A549 (cell line): ENCODE results near the gene SHCBP1L. TPM values are rescaled to one million over a fixed set of nuclear protein-coding genes. Genes with fewer than 3 reads are reported as not detected.
A peak's percentile ranks its signal among the peaks of the same experiment; 100 is the strongest.

Experiments used
- ATAC-seq, 2 experiments: fragments of 200-7000 bp in 1 of 2; fragments of >200 bp in 1 of 2; cut with Nextera tagmentation in 1 of 2; cut with Tn5 transposase in 1 of 2; 3 replicates each; pipeline versions ENCODE4 v1.8.0 to v1.9.1; 2018 to 2020; ENCODE audit warnings: mild to moderate bottlenecking in 1 of 2, moderate library complexity in 1 of 2
- CTCF ChIA-PET: fragments of 300-600 bp; sonication (Branson Sonifier 250); formaldehyde crosslinking; extraction: SDS; loops from one replicate; lab custom pipeline; 2021; ENCODE audit warnings: antibody characterized with exemption, inconsistent platforms; lab: Yijun Ruan, JAX
- POLR2A ChIA-PET: fragments of 350-600 bp; formaldehyde crosslinking; extraction: SDS; loops from one replicate; lab custom pipeline; 2021; ENCODE audit warnings: antibody characterized with exemption, inconsistent platforms; lab: Yijun Ruan, JAX
- DNase-seq, 2 experiments: peaks; one replicate each; pipeline versions ENCODE4 v3.0.0 to v3.0.0-alpha.2; 2011 to 2016; ENCODE audit warnings: low read depth in 1 of 2, low spot score in 1 of 2
- FAIRE-seq: peaks from 2 replicates; lab custom pipeline; 2011; peaks lifted over from hg19 to GRCh38; lab: Jason Lieb, UNC
- H3K27ac ChIP-seq, 2 experiments: fragments of >200 bp; sonication (Bioruptor Twin); formaldehyde crosslinking; 3 replicates each; pipeline ENCODE4 v1.5.1; 2016 to 2017
- H3K4me1 ChIP-seq: fragments of >200 bp; sonication (Bioruptor Twin); formaldehyde crosslinking; 3 replicates; pipeline ENCODE4 v1.6.1; 2016
- H3K4me2 ChIP-seq: fragments of >200 bp; sonication (Bioruptor Twin); formaldehyde crosslinking; 3 replicates; pipeline ENCODE4 v1.6.1; 2016
- H3K4me3 ChIP-seq: fragments of >200 bp; sonication (Bioruptor Twin); formaldehyde crosslinking; 3 replicates; pipeline ENCODE4 v1.5.1; 2016
- H3K9me3 ChIP-seq: fragments of >200 bp; sonication (Bioruptor Twin); formaldehyde crosslinking; 3 replicates; pipeline ENCODE4 v1.6.1; 2016
- CBX8 ChIP-seq: fragments of 200-600 bp; sonication (generic); IDR thresholded peaks from 2 replicates; pipeline ENCODE4 v1.6.1; 2016
- CEBPB ChIP-seq, 2 experiments: fragments of >200 bp in 1 of 2; sonication (Bioruptor Twin) in 1 of 2; formaldehyde crosslinking in 1 of 2; IDR thresholded peaks; 2 replicates each; pipeline ENCODE4 v1.6.1; 2012 to 2016
- CTCF ChIP-seq: fragments of >200 bp; sonication (Bioruptor Twin); formaldehyde crosslinking; IDR thresholded peaks from 3 replicates; pipeline ENCODE4 v1.5.1; 2016
- EHMT2 ChIP-seq: fragments of 200-600 bp; sonication (generic); IDR thresholded peaks from 2 replicates; pipeline ENCODE4 v1.6.1; 2016; ENCODE audit warnings: antibody characterized with exemption, low read depth, mild to moderate bottlenecking, moderate library complexity
- EP300 ChIP-seq, 2 experiments: fragments of >200 bp; sonication (Bioruptor Twin); formaldehyde crosslinking; IDR thresholded peaks; 2 replicates in 1 of 2; 3 replicates in 1 of 2; pipeline ENCODE4 v1.6.1; 2016 to 2017
- ESRRA ChIP-seq: fragments of 150-350 bp; IDR thresholded peaks from 2 replicates; pipeline ENCODE4 v1.6.1; 2014; ENCODE audit warnings: mild to moderate bottlenecking, low read length, borderline replicate concordance
- FOSL2 ChIP-seq, 2 experiments: fragments of 450-650 bp in 1 of 2; fragments of >200 bp in 1 of 2; sonication (Bioruptor Twin) in 1 of 2; formaldehyde crosslinking; IDR thresholded peaks; 2 replicates each; pipeline versions ENCODE4 v1.5.0 to v1.6.1; 2016 to 2020; ENCODE audit warnings: mild to moderate bottlenecking in 1 of 2, moderate library complexity in 1 of 2
- GATA3 ChIP-seq: IDR thresholded peaks from 2 replicates; pipeline ENCODE4 v1.6.1; 2012; ENCODE audit warnings: borderline replicate concordance
- HDAC2 ChIP-seq: fragments of 200-600 bp; sonication (generic); IDR thresholded peaks from 2 replicates; pipeline ENCODE4 v1.6.1; 2016
- HEYL ChIP-seq: fragments of 250-450 bp; sonication (Bioruptor Pico); IDR thresholded peaks from 2 replicates; pipeline ENCODE4 v1.8.0; 2021; ENCODE audit warnings: mild to moderate bottlenecking, moderate library complexity
- HOXA7 ChIP-seq: fragments of 250-450 bp; sonication (Bioruptor Pico); IDR thresholded peaks from 2 replicates; pipeline ENCODE4 v1.5.0; 2020; ENCODE audit warnings: mild to moderate bottlenecking, moderate library complexity
- JUN ChIP-seq, 2 experiments: fragments of >200 bp; sonication (Bioruptor Twin); formaldehyde crosslinking; IDR thresholded peaks; 2 replicates in 1 of 2; 3 replicates in 1 of 2; pipeline ENCODE4 v1.6.1; 2016 to 2017
- JUNB ChIP-seq: fragments of >200 bp; sonication (Bioruptor Twin); formaldehyde crosslinking; IDR thresholded peaks from 2 replicates; pipeline ENCODE4 v1.6.1; 2016
- KDM1A ChIP-seq: fragments of 200-600 bp; sonication (generic); IDR thresholded peaks from 2 replicates; pipeline ENCODE4 v1.6.1; 2016; ENCODE audit warnings: low read depth, mild to moderate bottlenecking
- MAX ChIP-seq: IDR thresholded peaks from 2 replicates; pipeline ENCODE4 v1.6.1; 2012
- NFE2L2 ChIP-seq: fragments of 150-350 bp; conservative IDR thresholded peaks from 2 replicates; pipeline ENCODE4 v1.6.1; 2014; ENCODE audit warnings: low read length
- NR3C1 ChIP-seq: fragments of >200 bp; sonication (Bioruptor Twin); formaldehyde crosslinking; IDR thresholded peaks from 3 replicates; pipeline ENCODE4 v1.6.1; 2017
- POLR2AphosphoS2 ChIP-seq: conservative IDR thresholded peaks from 2 replicates; pipeline ENCODE4 v1.6.1; 2012; ENCODE audit warnings: low read length, improper control_type of control experiment, inconsistent platforms
- RFX5 ChIP-seq: fragments of 450-650 bp; IDR thresholded peaks from 2 replicates; pipeline ENCODE4 v1.7.1; 2014; ENCODE audit warnings: antibody characterized with exemption, mild to moderate bottlenecking, moderate library complexity
- ZFP36 ChIP-seq: fragments of 450-650 bp; IDR thresholded peaks from 2 replicates; pipeline ENCODE4 v1.6.1; 2014; ENCODE audit warnings: borderline replicate concordance; ENCODE audit not compliant: partially characterized antibody
- ZSCAN20 ChIP-seq: fragments of 250-450 bp; sonication (Bioruptor Pico); IDR thresholded peaks from 2 replicates; pipeline ENCODE4 v1.8.0; 2022; ENCODE audit warnings: mild to moderate bottlenecking, moderate library complexity
- WGBS: methylation state at CpG from one replicate; pipeline ENCODE4 v1.1.6; 2017; ENCODE audit errors: missing lambda C conversion rate; 5-methylcytosine and 5-hydroxymethylcytosine counted together
- polyA plus RNA-seq, 4 experiments: library from polyadenylated mRNA; depleted of rRNA in 3 of 4; stranded (reverse); fragments of >200 nt; fragmentation: RNase III in 1 of 4; extraction: RNeasy Plus Mini Kit Qiagen cat#74134 plus additional on column Dnase treatment in 1 of 4; gene quantifications; 2 replicates in 3 of 4; 3 replicates in 1 of 4; pipeline ENCODE4 v1.2.3, GENCODE V29; 2011 to 2017

Gene SHCBP1L
- polyA plus RNA-seq, 2 of the 4 experiments (the other 2 are of a cell fraction), result not detected

- Histone ChIP-seq H3K4me1 (no peaks in the 10 kb centered on the region), H3K4me3 (no peak overlapping the region), H3K9me3 (no peaks in the 10 kb centered on the region), H3K27ac (no peak overlapping the region), H3K4me2 (no peak overlapping the region)
- ATAC-seq (no peak), DNase-seq (no peak), FAIRE-seq (no peak)
- ChIA-PET CTCF (no interaction called here), POLR2A (no interaction called here)
- 88% methylated on average over 2 of the region's 2 CpGs for WGBS
- TF ChIP-seq EP300 (IDR thresholded peaks at IDR 0.05), result no peak
- no peak for TF ChIP-seq POLR2AphosphoS2
- TF ChIP-seq NR3C1, result no peak
- TF ChIP-seq CBX8, result no peak
- no peak for TF ChIP-seq HDAC2
- no peak for TF ChIP-seq CEBPB (IDR thresholded peaks at IDR 0.05)
- no peak for TF ChIP-seq ZSCAN20
- no peak for TF ChIP-seq NFE2L2
- TF ChIP-seq GATA3, result no peak
- no peak for TF ChIP-seq RFX5
- TF ChIP-seq ZFP36, result no peak
- no peak for TF ChIP-seq JUNB
Observed at GRCh38 chr1:182977480-182977879, 24.5 kb upstream of the SHCBP1L start.

GRCh38 chr1:182974506-182975191, 21.7 kb upstream of the SHCBP1L start:
- no peak overlapping the region for H3K27ac ChIP-seq
- FAIRE-seq, result no peak
- WGBS, result 77% methylated on average over 2 of the region's 2 CpGs
- no peak overlapping the region for H3K4me2 ChIP-seq
- DNase-seq, result peak in 1 of 2 experiments; percentile 13
- no peak for TF ChIP-seq KDM1A
- TF ChIP-seq FOSL2 (IDR thresholded peaks at IDR 0.05), result no peak
- no peak for TF ChIP-seq FOSL2 (CRISPR knock-in tag; IDR thresholded peaks at IDR 0.05)
- TF ChIP-seq HOXA7, result no peak
- TF ChIP-seq, all 56 proteins: peak for 0
- CTCF ChIA-PET, result interaction anchor here (0.9 to 3.7 kb wide), 3 partner anchors 10 to 260 kb away, joined by 5 to 17 read pairs (median 6); no protein-coding TSS in a partner anchor
- POLR2A ChIA-PET, result no interaction called here
- no peaks in the 10 kb centered on the region for H3K9me3 ChIP-seq
- peak in 1 of 2 experiments; percentile 59; a peak in 2 of 6 replicates for ATAC-seq
- no peak overlapping the region for H3K4me3 ChIP-seq
- no peaks in the 10 kb centered on the region; the same call in 2 of the 3 replicates for H3K4me1 ChIP-seq

- peaks cover 18% of the 10 kb centered on the region for H3K4me1 ChIP-seq
- WGBS, result 86% methylated on average over 6 of the region's 6 CpGs
- no peak overlapping the region for H3K27ac ChIP-seq
- ChIA-PET POLR2A (no interaction called here), CTCF (interaction anchor here (3.7 kb wide), 1 partner anchor 10 kb away, joined by 17 read pairs; no protein-coding TSS in a partner anchor)
- TF ChIP-seq HEYL (CRISPR knock-in tag) (no peak), POLR2AphosphoS2 (no peak), JUN (IDR thresholded peaks at IDR 0.05) (no peak), MAX (no peak), NR3C1 (no peak), EHMT2 (no peak), EP300 (IDR thresholded peaks at IDR 0.05) (no peak), CTCF (no peak), HDAC2 (no peak), ESRRA (no peak)
- ATAC-seq (no peak), DNase-seq (no peak), FAIRE-seq (no peak)
- no peaks in the 10 kb centered on the region for H3K9me3 ChIP-seq
- H3K4me3 ChIP-seq, result no peak overlapping the region
- no peak overlapping the region for H3K4me2 ChIP-seq
Observed at GRCh38 chr1:182972829-182973228, 19.9 kb upstream of the SHCBP1L start.
